Measurements from ENCODE around the gene PPTC7.

The PPTC7 gene

DNA sequence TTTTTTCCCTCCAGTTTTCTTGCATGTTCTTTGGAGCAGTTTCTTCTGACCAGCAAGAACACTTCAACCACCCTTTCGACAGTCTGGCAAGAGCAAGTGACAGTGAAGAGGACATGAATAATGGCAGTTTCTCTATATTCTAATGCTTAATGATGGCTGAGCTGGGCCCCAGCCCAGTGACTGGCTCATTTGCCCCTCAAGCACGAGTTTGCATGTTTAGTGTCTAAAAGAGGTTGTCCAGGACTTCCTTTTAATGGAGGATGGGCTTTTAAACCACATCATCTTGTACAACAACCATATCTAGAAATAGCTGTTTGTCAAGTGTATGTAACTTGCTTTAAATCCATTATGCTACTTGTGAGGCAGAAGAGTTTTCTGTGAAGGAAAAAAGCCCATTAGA is 52.6 kb downstream of the PPTC7 start:
- TF ChIP-seq, protein P1, sequence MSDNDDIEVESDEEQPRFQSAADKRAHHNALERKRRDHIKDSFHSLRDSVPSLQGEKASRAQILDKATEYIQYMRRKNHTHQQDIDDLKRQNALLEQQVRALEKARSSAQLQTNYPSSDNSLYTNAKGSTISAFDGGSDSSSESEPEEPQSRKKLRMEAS (IDR thresholded peaks at IDR 0.05): no peak
- TF ChIP-seq TAF1 (IDR thresholded peaks at IDR 0.05; ENCODE audit: low read depth) (no peak), RAD21 (IDR thresholded peaks at IDR 0.05; ENCODE audit: low read depth) (no peak), NFIC (IDR thresholded peaks at IDR 0.05) (no peak), ZBTB7A (IDR thresholded peaks at IDR 0.05; ENCODE audit: low read depth) (no peak), FOXM1 (IDR thresholded peaks at IDR 0.05; ENCODE audit: borderline replicate concordance, low read depth) (no peak), CEBPB (IDR thresholded peaks at IDR 0.05) (no peak), TCF12 (IDR thresholded peaks at IDR 0.05; ENCODE audit: low read depth) (no peak), CREB1 (IDR thresholded peaks at IDR 0.05; ENCODE audit: low read depth) (no peak), YY1 (IDR thresholded peaks at IDR 0.05; ENCODE audit: low read depth) (no peak), EP300 (IDR thresholded peaks at IDR 0.05; ENCODE audit: borderline replicate concordance) (no peak), EGR1 (IDR thresholded peaks at IDR 0.05) (no peak), TEAD4 (IDR thresholded peaks at IDR 0.05) (no peak)
- TF ChIP-seq, protein P2, sequence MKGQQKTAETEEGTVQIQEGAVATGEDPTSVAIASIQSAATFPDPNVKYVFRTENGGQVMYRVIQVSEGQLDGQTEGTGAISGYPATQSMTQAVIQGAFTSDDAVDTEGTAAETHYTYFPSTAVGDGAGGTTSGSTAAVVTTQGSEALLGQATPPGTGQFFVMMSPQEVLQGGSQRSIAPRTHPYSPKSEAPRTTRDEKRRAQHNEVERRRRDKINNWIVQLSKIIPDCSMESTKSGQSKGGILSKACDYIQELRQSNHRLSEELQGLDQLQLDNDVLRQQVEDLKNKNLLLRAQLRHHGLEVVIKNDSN (IDR thresholded peaks at IDR 0.05): no peak
- TF ChIP-seq, protein P3, sequence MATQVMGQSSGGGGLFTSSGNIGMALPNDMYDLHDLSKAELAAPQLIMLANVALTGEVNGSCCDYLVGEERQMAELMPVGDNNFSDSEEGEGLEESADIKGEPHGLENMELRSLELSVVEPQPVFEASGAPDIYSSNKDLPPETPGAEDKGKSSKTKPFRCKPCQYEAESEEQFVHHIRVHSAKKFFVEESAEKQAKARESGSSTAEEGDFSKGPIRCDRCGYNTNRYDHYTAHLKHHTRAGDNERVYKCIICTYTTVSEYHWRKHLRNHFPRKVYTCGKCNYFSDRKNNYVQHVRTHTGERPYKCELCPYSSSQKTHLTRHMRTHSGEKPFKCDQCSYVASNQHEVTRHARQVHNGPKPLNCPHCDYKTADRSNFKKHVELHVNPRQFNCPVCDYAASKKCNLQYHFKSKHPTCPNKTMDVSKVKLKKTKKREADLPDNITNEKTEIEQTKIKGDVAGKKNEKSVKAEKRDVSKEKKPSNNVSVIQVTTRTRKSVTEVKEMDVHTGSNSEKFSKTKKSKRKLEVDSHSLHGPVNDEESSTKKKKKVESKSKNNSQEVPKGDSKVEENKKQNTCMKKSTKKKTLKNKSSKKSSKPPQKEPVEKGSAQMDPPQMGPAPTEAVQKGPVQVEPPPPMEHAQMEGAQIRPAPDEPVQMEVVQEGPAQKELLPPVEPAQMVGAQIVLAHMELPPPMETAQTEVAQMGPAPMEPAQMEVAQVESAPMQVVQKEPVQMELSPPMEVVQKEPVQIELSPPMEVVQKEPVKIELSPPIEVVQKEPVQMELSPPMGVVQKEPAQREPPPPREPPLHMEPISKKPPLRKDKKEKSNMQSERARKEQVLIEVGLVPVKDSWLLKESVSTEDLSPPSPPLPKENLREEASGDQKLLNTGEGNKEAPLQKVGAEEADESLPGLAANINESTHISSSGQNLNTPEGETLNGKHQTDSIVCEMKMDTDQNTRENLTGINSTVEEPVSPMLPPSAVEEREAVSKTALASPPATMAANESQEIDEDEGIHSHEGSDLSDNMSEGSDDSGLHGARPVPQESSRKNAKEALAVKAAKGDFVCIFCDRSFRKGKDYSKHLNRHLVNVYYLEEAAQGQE (IDR thresholded peaks at IDR 0.05; ENCODE audit: low read depth): no peak

DNA sequence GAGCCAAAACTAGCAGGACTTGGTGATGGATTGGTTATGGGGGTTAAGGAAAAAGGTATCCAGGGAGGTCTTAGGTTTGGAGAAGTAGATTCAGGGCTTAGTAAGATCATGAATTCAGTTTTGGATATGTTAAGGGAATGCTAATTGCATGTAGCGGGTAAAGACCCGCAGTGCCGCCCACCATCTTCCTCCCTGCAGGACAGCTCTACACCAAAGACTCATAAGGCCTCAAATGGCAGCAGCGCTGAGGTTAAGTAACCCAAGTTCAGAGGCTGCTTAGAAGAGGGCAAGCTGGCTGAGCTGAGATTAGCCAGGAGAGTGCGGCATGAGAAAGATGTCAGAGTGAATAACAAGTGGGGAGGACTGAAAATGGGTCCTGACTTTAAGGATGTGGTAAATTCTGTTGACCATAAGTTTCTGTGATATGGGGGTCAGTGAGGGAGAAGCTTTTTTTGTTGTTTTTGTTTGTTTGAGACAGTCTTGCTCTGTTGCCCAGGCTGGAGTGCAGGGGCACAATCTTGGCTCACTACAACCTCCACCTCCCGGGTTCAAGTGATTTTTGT is 54.8 kb downstream of the PPTC7 start:
- TF ChIP-seq TCF12 (IDR thresholded peaks at IDR 0.05; ENCODE audit: low read depth): no peak
- TF ChIP-seq TAF1 (IDR thresholded peaks at IDR 0.05; ENCODE audit: low read depth): no peak
- TF ChIP-seq, protein P3 (IDR thresholded peaks at IDR 0.05; ENCODE audit: low read depth): no peak
- no peak for TF ChIP-seq FOXM1 (IDR thresholded peaks at IDR 0.05; ENCODE audit: borderline replicate concordance, low read depth)
- TF ChIP-seq, protein P1 (IDR thresholded peaks at IDR 0.05): no peak
- no peak for TF ChIP-seq NFIC (IDR thresholded peaks at IDR 0.05)
- no peak for TF ChIP-seq CEBPB (IDR thresholded peaks at IDR 0.05)
- TF ChIP-seq TEAD4 (IDR thresholded peaks at IDR 0.05): no peak
- no peak for TF ChIP-seq CREB1 (IDR thresholded peaks at IDR 0.05; ENCODE audit: low read depth)
- TF ChIP-seq EGR1 (IDR thresholded peaks at IDR 0.05): no peak
- TF ChIP-seq YY1 (IDR thresholded peaks at IDR 0.05; ENCODE audit: low read depth): no peak
- TF ChIP-seq, protein P2 (IDR thresholded peaks at IDR 0.05): no peak
- no peak for TF ChIP-seq ZBTB7A (IDR thresholded peaks at IDR 0.05; ENCODE audit: low read depth)
- TF ChIP-seq EP300 (IDR thresholded peaks at IDR 0.05; ENCODE audit: borderline replicate concordance): no peak
- no peak for TF ChIP-seq RAD21 (IDR thresholded peaks at IDR 0.05; ENCODE audit: low read depth)

DNA sequence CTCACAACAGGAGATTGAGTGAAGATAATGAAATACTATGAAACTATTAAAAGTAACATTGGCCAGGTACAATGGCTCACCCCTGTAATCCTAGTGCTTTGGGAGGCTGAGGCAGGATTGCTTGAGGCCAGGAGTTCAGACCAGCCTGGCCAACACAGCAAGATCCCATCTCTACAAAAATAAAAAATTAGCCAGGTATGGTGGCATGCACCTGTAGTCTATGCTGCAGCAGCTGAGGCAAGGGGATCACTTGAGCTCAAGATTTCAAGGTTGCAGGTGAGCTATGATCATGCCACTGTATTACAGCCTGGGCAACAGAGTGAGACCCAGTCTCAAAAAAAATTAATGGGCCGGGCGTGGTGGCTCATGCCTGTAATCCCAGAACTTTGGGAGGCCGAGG is 66.1 kb downstream of the PPTC7 start:
- no peak for TF ChIP-seq EP300 (IDR thresholded peaks at IDR 0.05; ENCODE audit: borderline replicate concordance)
- TF ChIP-seq YY1 (IDR thresholded peaks at IDR 0.05; ENCODE audit: low read depth): no peak
- TF ChIP-seq, protein P2 (IDR thresholded peaks at IDR 0.05): no peak
- TF ChIP-seq CEBPB (IDR thresholded peaks at IDR 0.05): no peak
- TF ChIP-seq, protein P1 (IDR thresholded peaks at IDR 0.05): no peak
- TF ChIP-seq RAD21 (IDR thresholded peaks at IDR 0.05; ENCODE audit: low read depth): no peak
- TF ChIP-seq, protein P3 (IDR thresholded peaks at IDR 0.05; ENCODE audit: low read depth): no peak
- TF ChIP-seq TAF1 (IDR thresholded peaks at IDR 0.05; ENCODE audit: low read depth): no peak
- TF ChIP-seq CREB1 (IDR thresholded peaks at IDR 0.05; ENCODE audit: low read depth): no peak
- TF ChIP-seq ZBTB7A (IDR thresholded peaks at IDR 0.05; ENCODE audit: low read depth): no peak
- no peak for TF ChIP-seq NFIC (IDR thresholded peaks at IDR 0.05)
- TF ChIP-seq FOXM1 (IDR thresholded peaks at IDR 0.05; ENCODE audit: borderline replicate concordance, low read depth): no peak
- no peak for TF ChIP-seq TEAD4 (IDR thresholded peaks at IDR 0.05)
- TF ChIP-seq EGR1 (IDR thresholded peaks at IDR 0.05): no peak
- no peak for TF ChIP-seq TCF12 (IDR thresholded peaks at IDR 0.05; ENCODE audit: low read depth)

Data from Ishikawa (cell line).